Vagina (tissue), 2 donors: ENCODE measurements around the gene MAPKBP1.

ENCODE experiments used
- CTCF ChIP-seq, 3 experiments: fragments of 450-650 bp in 2 of 3; fragments of 200-600 bp in 1 of 3; sonication (generic) in 1 of 3; IDR thresholded peaks; one replicate each; pipeline ENCODE4 v1.5.1; 2017 to 2019; ENCODE audit warnings: antibody characterized with exemption in 3 of 3, mild to moderate bottlenecking in 2 of 3, moderate library complexity in 2 of 3
- POLR2A ChIP-seq, 2 donors: fragments of 450-650 bp; IDR thresholded peaks; one replicate each; pipeline ENCODE4 v1.6.1; 2017; ENCODE audit warnings: antibody characterized with exemption in 2 of 2, mild to moderate bottlenecking in 2 of 2, moderate library complexity in 2 of 2
- POLR2AphosphoS5 ChIP-seq, 2 donors: sonication (generic); formaldehyde crosslinking; IDR thresholded peaks; one replicate each; pipeline ENCODE4 v1.9.0; 2017; ENCODE audit warnings: antibody characterized with exemption in 2 of 2, mild to moderate bottlenecking in 2 of 2, low read depth in 1 of 2; ENCODE audit not compliant: insufficient read depth in 1 of 2

DNA sequence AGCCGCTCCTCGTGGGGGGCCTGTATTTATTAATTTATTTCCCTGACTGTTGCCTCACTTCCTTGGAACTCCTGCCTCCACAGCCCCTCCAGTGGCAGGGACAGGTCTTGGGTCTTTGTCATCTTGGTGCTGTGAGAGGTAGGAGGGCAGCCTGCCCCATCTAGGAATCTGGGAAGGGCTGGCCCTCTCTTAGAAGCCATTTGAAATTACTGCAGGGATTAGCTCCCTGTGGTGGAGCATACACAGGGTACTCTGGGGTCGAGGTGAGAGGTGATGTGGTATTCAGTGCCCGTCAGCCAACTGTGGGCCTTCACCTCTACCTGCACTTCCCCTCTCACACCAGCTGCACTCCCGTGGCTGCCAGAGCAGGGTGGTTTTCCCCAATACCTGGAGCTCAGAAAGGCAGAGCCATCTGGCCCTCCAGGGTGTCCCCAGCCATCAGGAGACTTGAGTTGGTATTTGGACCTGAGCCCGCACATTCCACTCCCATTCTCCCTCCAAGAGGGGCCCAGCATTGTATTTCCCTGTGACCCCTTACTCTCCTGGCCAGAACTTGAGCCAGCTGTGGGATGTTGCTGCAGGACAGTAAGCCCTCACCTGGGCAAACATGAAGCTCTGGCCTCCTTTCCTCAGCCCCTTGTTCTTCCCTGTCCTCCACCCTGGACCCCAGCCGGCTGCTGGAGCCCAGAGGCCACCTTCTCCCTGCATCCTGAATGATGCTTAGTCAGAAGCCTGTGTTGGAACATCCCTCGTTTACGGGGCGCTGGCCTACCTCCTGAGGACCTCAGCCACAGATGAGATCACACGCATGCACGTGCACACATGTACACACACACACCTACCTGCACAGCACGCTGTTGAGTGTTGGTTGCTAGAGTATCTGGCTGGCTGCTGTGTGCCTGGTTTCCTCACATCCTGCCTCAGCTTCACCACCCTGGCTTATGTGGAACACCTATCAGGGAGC lies 51.6 kb downstream of the MAPKBP1 start:
- no peak for TF ChIP-seq POLR2A (IDR thresholded peaks at IDR 0.05)
- no peak for TF ChIP-seq CTCF (IDR thresholded peaks at IDR 0.05)
- no peak for TF ChIP-seq POLR2AphosphoS5 (IDR thresholded peaks at IDR 0.05; ENCODE audit: insufficient read depth in 1 of 2, low read depth in 1 of 2)
